Astrocyte of the spinal cord (primary cell): ENCODE data around the gene PTPRU.

Experiments
- DNase-seq: peaks from one replicate; pipeline ENCODE4 v3.0.0; 2011; ENCODE audit warnings: low read depth, low spot score
- H3K4me3 ChIP-seq: 2 replicates; pipeline ENCODE4 v1.5.1; 2011; ENCODE audit warnings: low read depth, mild to moderate bottlenecking, low read length, moderate library complexity
- CTCF ChIP-seq: IDR thresholded peaks from 2 replicates; pipeline ENCODE4 v1.5.1; 2012; ENCODE audit warnings: low read depth, mild to moderate bottlenecking, low read length, inconsistent platforms
- in situ Hi-C: cut with HindIII; loops from 2 replicates; pipeline ENCODE4 v1.10.0; 2017; ENCODE audit warnings: low sequenced_read_pairs

The PTPRU gene

GRCh38 chr1:29342983-29343382 is 106.7 kb downstream of the PTPRU start:
- in situ Hi-C loops: no loop called here
- TF ChIP-seq CTCF: no peak
- H3K4me3 ChIP-seq: no peak overlapping the region
- DNase-seq: no peak

- in situ Hi-C loops: no loop called here
- no peak for TF ChIP-seq CTCF
- H3K4me3 ChIP-seq: no peak overlapping the region
- no peak for DNase-seq
Measured at GRCh38 chr1:29343476-29343875, 107.2 kb downstream of the PTPRU start.

- TF ChIP-seq CTCF: no peak
- in situ Hi-C loops: no loop called here
- H3K4me3 ChIP-seq: no peak overlapping the region
- DNase-seq: no peak
Measured at GRCh38 chr1:29343908-29344307, 107.6 kb downstream of the PTPRU start.

GRCh38 chr1:29344336-29344735 is 108.0 kb downstream of the PTPRU start:
- in situ Hi-C loops: no loop called here
- no peak for DNase-seq
- no peak overlapping the region for H3K4me3 ChIP-seq
- no peak for TF ChIP-seq CTCF

GRCh38 chr1:29346576-29346975 is 110.3 kb downstream of the PTPRU start:
- H3K4me3 ChIP-seq: no peak overlapping the region
- in situ Hi-C loops: no loop called here
- no peak for DNase-seq
- no peak for TF ChIP-seq CTCF

GRCh38 chr1:29349871-29350491 is 113.7 kb downstream of the PTPRU start:
- DNase-seq: no peak
- in situ Hi-C loops: no loop called here
- TF ChIP-seq CTCF: no peak
- no peak overlapping the region for H3K4me3 ChIP-seq
